HG02981 (cell line): ENCODE data around the gene NAALADL2.
"Not testable (repeated sequence)": the region's sequence is repeated elsewhere in the genome, so short reads cannot be mapped to it uniquely, and the experiment has no call there.

Source experiments
- ATAC-seq: cut with Tn5 transposase; IDR thresholded peaks from one replicate; pipeline ENCODE4 v1.9.1; 2021; ENCODE audit warnings: mild to moderate bottlenecking, moderate library complexity; ENCODE audit not compliant: unreplicated experiment

The NAALADL2 gene

GRCh38 chr3:175404621-175405020 lies 545.5 kb downstream of the NAALADL2 start:
- no peak for ATAC-seq

- ATAC-seq, result no peak
Observed at GRCh38 chr3:175410251-175410650, 551.1 kb downstream of the NAALADL2 start.

- no peak for ATAC-seq
Observed at GRCh38 chr3:175411405-175411804, 552.3 kb downstream of the NAALADL2 start.

- no peak for ATAC-seq
Observed at GRCh38 chr3:175411946-175412345, 552.8 kb downstream of the NAALADL2 start.

- no peak for ATAC-seq
Observed at GRCh38 chr3:175413926-175414325, 554.8 kb downstream of the NAALADL2 start.

- ATAC-seq, result no peak
Observed at GRCh38 chr3:175416600-175416999, 557.5 kb downstream of the NAALADL2 start.

- no peak for ATAC-seq
Observed at GRCh38 chr3:175417426-175417825, 558.3 kb downstream of the NAALADL2 start.

GRCh38 chr3:175421902-175422301 lies 562.8 kb downstream of the NAALADL2 start:
- ATAC-seq, result no peak

- ATAC-seq, result no peak
Observed at GRCh38 chr3:175422744-175423143, 563.6 kb downstream of the NAALADL2 start.

GRCh38 chr3:175423848-175424247 lies 564.7 kb downstream of the NAALADL2 start:
- ATAC-seq, result not testable (repeated sequence)

GRCh38 chr3:175426805-175427204 lies 567.7 kb downstream of the NAALADL2 start:
- ATAC-seq, result no peak

GRCh38 chr3:175428466-175428865 lies 569.3 kb downstream of the NAALADL2 start:
- no peak for ATAC-seq

- no peak for ATAC-seq
Observed at GRCh38 chr3:175430983-175431773, 572.0 kb downstream of the NAALADL2 start.

GRCh38 chr3:175432376-175433025 lies 573.4 kb downstream of the NAALADL2 start:
- ATAC-seq, result no peak

- ATAC-seq, result no peak
Observed at GRCh38 chr3:175433026-175433674, 574.0 kb downstream of the NAALADL2 start.

- ATAC-seq, result no peak
Observed at GRCh38 chr3:175434561-175434960, 575.4 kb downstream of the NAALADL2 start.

GRCh38 chr3:175443682-175444081 lies 584.5 kb downstream of the NAALADL2 start:
- ATAC-seq, result no peak

- no peak for ATAC-seq
Observed at GRCh38 chr3:175445741-175446140, 586.6 kb downstream of the NAALADL2 start.

GRCh38 chr3:175447521-175447920 lies 588.4 kb downstream of the NAALADL2 start:
- ATAC-seq, result no peak

GRCh38 chr3:175453361-175453760 lies 594.2 kb downstream of the NAALADL2 start:
- no peak for ATAC-seq

- ATAC-seq, result no peak
Observed at GRCh38 chr3:175456466-175456865, 597.3 kb downstream of the NAALADL2 start.

- ATAC-seq, result peak; percentile 87
Observed at GRCh38 chr3:175457301-175457700, 598.2 kb downstream of the NAALADL2 start.
